GM19238 (cell line): Measurements from ENCODE around the gene COX20.

Experiments
- DNase-seq: peaks from one replicate; pipeline ENCODE4 v3.0.0; 2011; ENCODE audit warnings: low spot score; ENCODE audit not compliant: insufficient read length

Gene COX20

GRCh38 chr1:244874974-244875579 lies 39.6 kb downstream of the COX20 start:
- no peak for DNase-seq

- DNase-seq, result no peak
Observed at GRCh38 chr1:244876228-244876910, 40.9 kb downstream of the COX20 start.

DNA sequence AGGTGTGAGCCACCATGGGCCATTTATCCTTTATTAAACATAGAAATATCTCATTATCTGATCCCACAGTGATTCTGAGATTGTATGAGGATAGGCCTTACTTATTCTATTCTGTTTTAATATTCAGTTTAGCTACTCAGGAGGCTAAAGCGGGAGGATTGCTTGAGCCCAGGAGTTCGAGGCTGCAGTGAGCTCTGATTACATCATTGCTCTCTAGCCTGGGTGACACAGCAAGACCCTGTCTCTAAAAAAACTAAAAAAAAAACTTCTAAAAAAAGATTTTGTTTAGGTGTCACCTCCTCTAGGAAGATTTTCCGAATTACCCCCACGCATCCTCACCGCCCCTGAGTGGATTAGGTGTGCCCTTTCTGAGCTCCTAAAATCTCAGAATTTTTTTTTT lies 43.2 kb downstream of the COX20 start:
- no peak for DNase-seq

GRCh38 chr1:244881552-244882280 lies 46.3 kb downstream of the COX20 start:
- no peak for DNase-seq

GRCh38 chr1:244887281-244887680 lies 51.8 kb downstream of the COX20 start:
- DNase-seq, result no peak

- DNase-seq, result no peak
Observed at GRCh38 chr1:244893836-244894235, 58.4 kb downstream of the COX20 start.
